AG04450 (cell line): ENCODE data around the gene RALBP1. TPM values are rescaled to one million over a fixed set of nuclear protein-coding genes. Genes with fewer than 3 reads are reported as not detected.

Experiments
- CTCF ChIA-PET: fragments of 300-600, 350-600 bp; formaldehyde crosslinking; extraction: SDS; loops from one replicate; lab custom pipeline; 2022; ENCODE audit warnings: antibody characterized with exemption, inconsistent platforms; lab: Charles Lee
- POLR2A ChIA-PET: fragments of 350-600 bp; formaldehyde crosslinking; extraction: SDS; loops from one replicate; lab custom pipeline; 2021; ENCODE audit warnings: antibody characterized with exemption, inconsistent platforms; lab: Yijun Ruan, JAX
- DNase-seq: peaks from one replicate; pipeline ENCODE4 v3.0.0-alpha.2; 2011; ENCODE audit warnings: low read depth, low spot score
- H3K27ac ChIP-seq: one replicate; pipeline ENCODE4 v1.5.1; 2012; ENCODE audit warnings: low read depth, low read length, control low read depth
- H3K27me3 ChIP-seq: one replicate; pipeline ENCODE4 v1.6.0; 2012; ENCODE audit warnings: low read length; ENCODE audit not compliant: control insufficient read depth, insufficient read depth
- H3K4me3 ChIP-seq: 2 replicates; pipeline ENCODE4 v1.5.1; 2011; ENCODE audit warnings: mild to moderate bottlenecking, low read depth, low read length, control low read depth
- H3K9me3 ChIP-seq: 2 replicates; pipeline ENCODE4 v1.5.1; 2012; ENCODE audit warnings: low read length; ENCODE audit not compliant: control insufficient read depth, insufficient read depth
- polyA plus RNA-seq: library from polyadenylated mRNA; depleted of rRNA; stranded (reverse); fragments of >200 nt; gene quantifications from 2 replicates; pipeline ENCODE4 v1.2.3, GENCODE V29; 2011
- TF ChIP-seq, protein P1 (sequence below): IDR thresholded peaks from 2 replicates; pipeline ENCODE4 v1.5.1; 2011; ENCODE audit warnings: low read depth, low read length, control low read depth, inconsistent platforms

Gene RALBP1
- polyA plus RNA-seq, 1 experiment, result 59.8 TPM

GRCh38 chr18:9436206-9436929 lies 38.9 kb upstream of the RALBP1 start:
- Histone ChIP-seq H3K4me3 (no peak overlapping the region), H3K9me3 (peaks cover 4% of the 10 kb centered on the region; the same call in 1 of the 2 replicates), H3K27ac (no peak overlapping the region), H3K27me3 (no peaks in the 10 kb centered on the region)
- TF ChIP-seq, protein P1, sequence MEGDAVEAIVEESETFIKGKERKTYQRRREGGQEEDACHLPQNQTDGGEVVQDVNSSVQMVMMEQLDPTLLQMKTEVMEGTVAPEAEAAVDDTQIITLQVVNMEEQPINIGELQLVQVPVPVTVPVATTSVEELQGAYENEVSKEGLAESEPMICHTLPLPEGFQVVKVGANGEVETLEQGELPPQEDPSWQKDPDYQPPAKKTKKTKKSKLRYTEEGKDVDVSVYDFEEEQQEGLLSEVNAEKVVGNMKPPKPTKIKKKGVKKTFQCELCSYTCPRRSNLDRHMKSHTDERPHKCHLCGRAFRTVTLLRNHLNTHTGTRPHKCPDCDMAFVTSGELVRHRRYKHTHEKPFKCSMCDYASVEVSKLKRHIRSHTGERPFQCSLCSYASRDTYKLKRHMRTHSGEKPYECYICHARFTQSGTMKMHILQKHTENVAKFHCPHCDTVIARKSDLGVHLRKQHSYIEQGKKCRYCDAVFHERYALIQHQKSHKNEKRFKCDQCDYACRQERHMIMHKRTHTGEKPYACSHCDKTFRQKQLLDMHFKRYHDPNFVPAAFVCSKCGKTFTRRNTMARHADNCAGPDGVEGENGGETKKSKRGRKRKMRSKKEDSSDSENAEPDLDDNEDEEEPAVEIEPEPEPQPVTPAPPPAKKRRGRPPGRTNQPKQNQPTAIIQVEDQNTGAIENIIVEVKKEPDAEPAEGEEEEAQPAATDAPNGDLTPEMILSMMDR, result no peak
- no peak for DNase-seq
- POLR2A ChIA-PET, result no interaction called here
- CTCF ChIA-PET, result no interaction called here

- DNase-seq, result no peak
- no peaks in the 10 kb centered on the region for H3K27me3 ChIP-seq
- H3K4me3 ChIP-seq, result no peak overlapping the region
- H3K9me3 ChIP-seq, result peaks cover 4% of the 10 kb centered on the region; the same call in 1 of the 2 replicates
- ChIA-PET CTCF (no interaction called here), POLR2A (no interaction called here)
- TF ChIP-seq, protein P1, result no peak
- H3K27ac ChIP-seq, result no peak overlapping the region
These were observed 38.3 kb upstream of the RALBP1 start for GRCh38 chr18:9437021-9437437.

DNA sequence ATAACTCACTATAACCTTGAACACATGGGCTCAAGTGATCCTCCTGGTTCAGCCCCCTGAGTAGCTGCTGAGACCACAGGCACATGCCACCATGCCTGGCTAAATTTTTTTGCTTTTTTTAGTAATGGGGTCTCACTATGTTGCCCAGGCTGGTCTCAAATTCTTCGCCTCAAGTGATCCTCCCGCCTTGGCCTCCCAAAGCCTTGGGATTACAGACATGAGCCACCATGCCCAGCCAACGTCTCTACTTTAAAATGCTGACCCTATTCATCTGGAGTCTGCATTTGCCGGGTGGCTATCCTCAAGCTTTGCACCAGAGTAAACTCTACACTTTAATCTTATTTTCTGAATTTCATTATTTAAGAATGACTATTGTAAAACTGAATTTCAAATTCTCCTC lies 37.6 kb upstream of the RALBP1 start:
- TF ChIP-seq, protein P1, result no peak
- CTCF ChIA-PET, result no interaction called here

DNA sequence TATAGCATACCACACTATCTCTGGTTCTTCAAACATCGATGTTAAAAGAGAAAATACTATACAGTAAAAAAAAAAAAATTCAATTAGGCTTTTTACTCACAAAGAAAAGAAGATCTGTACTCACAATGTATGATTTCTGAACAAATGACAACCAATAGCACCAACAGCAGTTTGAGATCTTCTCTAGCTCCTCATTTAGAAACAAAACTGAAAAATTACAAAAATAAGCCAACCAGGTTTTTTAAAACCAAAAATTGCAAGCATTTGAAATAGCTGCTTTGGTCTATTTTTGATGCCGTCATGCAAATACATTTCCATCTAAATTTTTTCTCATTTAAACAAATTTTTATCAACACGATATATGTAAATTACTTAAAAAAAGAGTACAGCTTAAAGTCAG lies 34.3 kb upstream of the RALBP1 start:
- no peak overlapping the region for H3K27ac ChIP-seq
- TF ChIP-seq, protein P1, result no peak
- H3K4me3 ChIP-seq, result no peak overlapping the region
- ChIA-PET CTCF (no interaction called here), POLR2A (interaction anchor here (0.7 kb wide), 2 partner anchors 105 to 472 kb away, joined by 3 read pairs; no protein-coding TSS in a partner anchor)
- no peaks in the 10 kb centered on the region for H3K27me3 ChIP-seq
- no peak for DNase-seq
- H3K9me3 ChIP-seq, result no peaks in the 10 kb centered on the region; the same call in 1 of the 2 replicates

More for the DNA sequence above, 37.6 kb upstream of the RALBP1 start:
- no peak overlapping the region for H3K27ac ChIP-seq
- H3K27me3 ChIP-seq, result no peaks in the 10 kb centered on the region
- peaks cover 4% of the 10 kb centered on the region; the same call in 1 of the 2 replicates for H3K9me3 ChIP-seq
- POLR2A ChIA-PET, result no interaction called here
- no peak for DNase-seq
- H3K4me3 ChIP-seq, result no peak overlapping the region

- POLR2A ChIA-PET, result no interaction called here
- TF ChIP-seq, protein P1, result no peak
- DNase-seq, result no peak
- Histone ChIP-seq H3K27ac (no peak overlapping the region), H3K9me3 (peaks cover 19% of the 10 kb centered on the region; the same call in 1 of the 2 replicates), H3K27me3 (no peaks in the 10 kb centered on the region), H3K4me3 (no peak overlapping the region)
- CTCF ChIA-PET, result interaction anchor here (0.7 kb wide), 1 partner anchor 485 kb away, joined by 4 read pairs; no protein-coding TSS in a partner anchor
These were observed 30.8 kb upstream of the RALBP1 start for GRCh38 chr18:9444549-9444948.
